Common myeloid progenitor, CD34-positive (primary cell): ENCODE data around the gene VAPB.

Source experiments
- CTCF ChIA-PET: fragments of 350-600 bp; sonication (Branson Sonifier 250); formaldehyde crosslinking; loops from one replicate; lab custom pipeline; 2021; ENCODE audit warnings: antibody characterized with exemption; lab: Charles Lee
- POLR2A ChIA-PET: fragments of 350-600 bp; sonication (Branson Sonifier 250); formaldehyde crosslinking; loops from one replicate; lab custom pipeline; 2021; ENCODE audit warnings: antibody characterized with exemption; lab: Charles Lee
- DNase-seq, 3 donors: peaks; one replicate each; pipeline versions ENCODE4 v3.0.0 to v3.0.0-alpha.2; 2013
- H3K27ac ChIP-seq, 2 experiments: 1 replicate in 1 of 2; 2 replicates in 1 of 2; pipeline ENCODE4 v1.7.0; 2013; ENCODE audit warnings: inconsistent platforms in 2 of 2, low read length in 2 of 2, mild to moderate bottlenecking in 2 of 2, low read depth in 1 of 2, moderate library complexity in 1 of 2; ENCODE audit not compliant: severe bottlenecking in 2 of 2, insufficient read depth in 1 of 2, poor library complexity in 1 of 2
- H3K27me3 ChIP-seq, 5 experiments: replicated peaks in 2 of 5; 1 replicate in 3 of 5; 2 replicates in 2 of 5; pipeline versions ENCODE4 v1.6.1 to v1.7.0; 2013; ENCODE audit warnings: low read length in 4 of 5, mild to moderate bottlenecking in 2 of 5, moderate library complexity in 2 of 5, inconsistent platforms in 1 of 5; ENCODE audit not compliant: insufficient read depth in 5 of 5, control insufficient read depth in 4 of 5
- H3K36me3 ChIP-seq, 4 experiments: 1 replicate in 2 of 4; 2 replicates in 2 of 4; pipeline versions ENCODE4 v1.6.1 to v1.7.0; 2013; ENCODE audit warnings: low read length in 3 of 4, control low read depth in 1 of 4, mild to moderate bottlenecking in 1 of 4; ENCODE audit not compliant: control insufficient read depth in 4 of 4, insufficient read depth in 4 of 4
- H3K4me1 ChIP-seq, 4 experiments: 1 replicate in 3 of 4; 2 replicates in 1 of 4; pipeline versions ENCODE4 v1.6.1 to v1.7.1; 2013; ENCODE audit warnings: low read length in 3 of 4, mild to moderate bottlenecking in 3 of 4, control low read depth in 1 of 4, inconsistent platforms in 1 of 4, moderate library complexity in 1 of 4; ENCODE audit not compliant: control insufficient read depth in 4 of 4, insufficient read depth in 4 of 4; ENCODE audit errors: control extremely low read depth in 1 of 4
- H3K4me3 ChIP-seq, 7 experiments: 1 replicate in 4 of 7; 2 replicates in 3 of 7; pipeline versions ENCODE4 v1.5.1 to v1.7.0; 2013; ENCODE audit warnings: mild to moderate bottlenecking in 7 of 7, low read length in 6 of 7, moderate library complexity in 6 of 7, inconsistent platforms in 2 of 7, low read depth in 2 of 7, control low read depth in 1 of 7; ENCODE audit not compliant: insufficient read depth in 4 of 7, control insufficient read depth in 1 of 7; ENCODE audit errors: extremely low read depth in 1 of 7
- H3K9me3 ChIP-seq, 5 experiments: 1 replicate in 4 of 5; 2 replicates in 1 of 5; pipeline versions ENCODE4 v1.6.1 to v1.7.1; 2013; ENCODE audit warnings: low read length in 4 of 5, mild to moderate bottlenecking in 2 of 5, inconsistent platforms in 1 of 5, low read depth in 1 of 5, moderate library complexity in 1 of 5; ENCODE audit not compliant: control insufficient read depth in 4 of 5, insufficient read depth in 2 of 5; ENCODE audit errors: control extremely low read depth in 1 of 5
- whole genome bisulfite sequencing: methylation state at CpG from one replicate; pipeline ENCODE4 v1.1.5; 2013; ENCODE audit not compliant: insufficient coverage; 5-methylcytosine and 5-hydroxymethylcytosine counted together

VAPB gene

DNA sequence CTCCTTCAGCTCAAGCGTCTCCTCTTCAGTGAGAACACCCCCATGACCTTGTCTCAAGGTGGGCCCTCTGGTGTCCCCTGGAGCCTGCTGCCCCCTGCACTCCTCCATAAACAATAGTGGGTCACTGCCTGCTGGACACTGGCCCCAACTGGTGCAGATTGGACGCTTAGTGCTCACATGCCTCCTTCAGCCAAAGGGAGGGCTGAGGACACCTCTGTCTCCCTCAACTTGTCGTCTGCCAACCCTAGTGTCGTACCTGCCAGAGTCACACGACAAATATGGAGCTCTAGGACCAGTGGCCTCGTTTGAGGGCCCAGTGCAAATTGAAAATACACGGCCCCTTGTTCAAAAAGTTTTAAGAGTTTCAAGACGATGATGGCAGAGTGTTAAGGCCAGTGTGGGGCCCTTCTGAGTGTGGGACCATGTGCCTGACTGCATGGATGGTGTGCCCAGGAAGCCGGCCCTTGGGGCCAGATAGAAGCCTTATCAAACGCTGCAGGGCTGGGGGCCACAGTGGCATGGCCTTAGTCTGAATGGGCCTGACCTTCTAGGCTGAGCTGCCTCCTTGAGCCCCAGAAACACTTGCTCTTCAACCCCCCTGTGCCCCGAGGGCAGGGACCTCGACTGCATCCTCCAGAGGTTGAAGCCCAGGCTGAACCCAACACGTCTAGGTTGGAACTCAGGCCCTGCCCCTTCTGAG is 106.0 kb downstream of the VAPB start:
- no peaks in the 10 kb centered on the region for H3K4me1 ChIP-seq
- H3K9me3 ChIP-seq, result peaks cover 0 to 2% (median 0%) of the 10 kb centered on the region in 5 experiments
- 96% methylated on average over 13 of the region's 13 CpGs for WGBS
- no peaks in the 10 kb centered on the region for H3K36me3 ChIP-seq
- no peak for DNase-seq
- ChIA-PET CTCF (no interaction called here), POLR2A (no interaction called here)
- H3K27me3 ChIP-seq, result peaks cover 0 to 19% (median 6%) of the 10 kb centered on the region in 5 experiments
- H3K27ac ChIP-seq, result no peak overlapping the region
- H3K4me3 ChIP-seq, result no peak overlapping the region

- H3K9me3 ChIP-seq, result no peaks in the 10 kb centered on the region
- no peaks in the 10 kb centered on the region for H3K36me3 ChIP-seq
- H3K4me1 ChIP-seq, result no peaks in the 10 kb centered on the region
- ChIA-PET POLR2A (no interaction called here), CTCF (no interaction called here)
- no peak for DNase-seq
- H3K27me3 ChIP-seq, result peaks cover 0 to 14% (median 2%) of the 10 kb centered on the region in 5 experiments
- no peak overlapping the region for H3K27ac ChIP-seq
- H3K4me3 ChIP-seq, result no peak overlapping the region
- 98% methylated on average over 9 of the region's 15 CpGs for WGBS
These were observed 106.8 kb downstream of the VAPB start for GRCh38 chr20:58495623-58496428.

- POLR2A ChIA-PET, result no interaction called here
- peaks cover 0 to 1% (median 0%) of the 10 kb centered on the region in 5 experiments for H3K9me3 ChIP-seq
- H3K27ac ChIP-seq, result no peak overlapping the region
- H3K4me1 ChIP-seq, result no peaks in the 10 kb centered on the region
- no peaks in the 10 kb centered on the region for H3K36me3 ChIP-seq
- peaks cover 0 to 14% (median 2%) of the 10 kb centered on the region in 5 experiments for H3K27me3 ChIP-seq
- DNase-seq, result no peak
- H3K4me3 ChIP-seq, result no peak overlapping the region
- CTCF ChIA-PET, result no interaction called here
- 100% methylated on average over 5 of the region's 6 CpGs for WGBS
These were observed 107.4 kb downstream of the VAPB start for GRCh38 chr20:58496429-58496769.

DNA sequence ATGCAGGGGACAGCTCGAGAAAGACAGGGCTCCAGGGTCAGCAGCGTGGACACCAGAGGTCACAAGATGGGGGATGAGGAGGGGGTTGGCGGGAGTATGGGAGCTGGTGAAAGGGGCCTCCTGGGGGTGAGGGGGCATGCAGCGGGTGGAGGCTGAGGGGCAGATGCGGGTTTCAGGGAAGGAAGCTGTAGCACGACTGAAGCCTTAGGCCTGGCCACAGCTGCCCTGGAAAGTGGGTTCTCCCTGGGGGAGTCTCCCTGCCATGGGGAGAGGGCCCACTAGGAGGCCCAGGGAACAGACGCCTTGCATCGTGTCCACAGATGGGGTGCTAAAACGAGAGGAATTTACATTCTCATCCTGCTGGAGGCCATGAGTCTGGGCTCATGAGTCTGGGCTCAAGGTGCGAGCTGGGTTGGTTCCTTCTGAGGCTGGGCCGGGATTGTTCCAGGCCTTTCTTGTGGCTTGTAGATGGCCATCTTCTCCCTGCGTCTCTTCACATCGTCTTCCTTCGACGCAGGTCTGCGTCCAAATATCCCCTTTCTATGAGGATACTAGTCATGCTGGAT is 108.1 kb downstream of the VAPB start:
- peaks cover 0 to 14% (median 2%) of the 10 kb centered on the region in 5 experiments for H3K27me3 ChIP-seq
- H3K4me3 ChIP-seq, result no peak overlapping the region
- ChIA-PET POLR2A (no interaction called here), CTCF (no interaction called here)
- H3K27ac ChIP-seq, result no peak overlapping the region
- no peaks in the 10 kb centered on the region for H3K36me3 ChIP-seq
- H3K9me3 ChIP-seq, result peaks cover 0 to 5% (median 0%) of the 10 kb centered on the region in 5 experiments
- no peak for DNase-seq
- 97% methylated on average over 14 of the region's 16 CpGs for WGBS
- no peaks in the 10 kb centered on the region for H3K4me1 ChIP-seq

GRCh38 chr20:58497724-58498469 is 108.9 kb downstream of the VAPB start:
- Histone ChIP-seq H3K4me1 (no peaks in the 10 kb centered on the region), H3K4me3 (no peak overlapping the region), H3K27me3 (peaks cover 0 to 9% (median 1%) of the 10 kb centered on the region in 5 experiments), H3K36me3 (no peaks in the 10 kb centered on the region), H3K9me3 (peaks cover 0 to 5% (median under 1%) of the 10 kb centered on the region in 5 experiments), H3K27ac (no peak overlapping the region)
- no peak for DNase-seq
- 97% methylated on average over 9 of the region's 13 CpGs for WGBS
- POLR2A ChIA-PET, result no interaction called here
- CTCF ChIA-PET, result no interaction called here

DNA sequence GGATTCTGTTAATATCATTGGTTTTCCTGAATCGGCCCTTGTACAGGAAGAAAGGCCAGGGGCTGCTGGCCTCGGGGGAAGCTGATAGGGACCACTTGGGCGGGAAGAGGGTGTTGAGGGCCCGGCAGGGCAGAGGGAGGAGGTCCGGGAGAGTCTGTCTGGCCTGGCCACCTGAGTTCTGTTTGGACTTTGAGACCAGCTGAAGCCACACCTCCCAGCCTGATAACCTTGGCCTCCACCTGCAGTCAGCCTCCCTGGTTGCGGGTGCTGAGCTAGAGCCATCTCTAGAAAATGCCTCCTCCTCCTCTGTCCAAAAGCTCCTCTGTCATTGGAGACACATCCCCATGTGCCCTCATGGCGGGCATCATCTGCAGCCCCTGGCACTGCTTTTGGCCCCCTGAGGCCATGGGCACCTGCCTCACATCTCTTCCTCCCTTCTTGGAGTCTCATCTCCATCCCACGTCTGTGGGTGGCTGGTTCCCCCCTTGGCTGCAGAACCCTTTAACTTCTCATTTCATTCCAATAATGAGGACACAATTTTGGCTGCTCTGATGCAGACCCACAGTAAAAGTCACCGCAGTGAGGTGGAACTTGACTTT is 109.5 kb downstream of the VAPB start:
- ChIA-PET CTCF (no interaction called here), POLR2A (no interaction called here)
- H3K9me3 ChIP-seq, result peaks cover 0 to 5% (median 3%) of the 10 kb centered on the region in 5 experiments
- no peak overlapping the region for H3K4me3 ChIP-seq
- H3K36me3 ChIP-seq, result no peaks in the 10 kb centered on the region
- peaks cover 0 to 8% (median 0%) of the 10 kb centered on the region in 5 experiments for H3K27me3 ChIP-seq
- no peak for DNase-seq
- no peaks in the 10 kb centered on the region for H3K4me1 ChIP-seq
- WGBS, result 60% methylated on average over 6 of the region's 9 CpGs
- H3K27ac ChIP-seq, result no peak overlapping the region
